H9 (cell line): ENCODE data around the gene DPCD. TPM values are rescaled to one million over a fixed set of nuclear protein-coding genes. Genes with fewer than 3 reads are reported as not detected.

Source experiments
- DNase-seq: peaks from one replicate; pipeline ENCODE4 v3.0.0-alpha.2; 2017
- H2AFZ ChIP-seq: one replicate; pipeline ENCODE4 v1.6.1; 2013; ENCODE audit warnings: mild to moderate bottlenecking, low read length, control low read depth, moderate library complexity
- H2AK5ac ChIP-seq: 2 replicates; pipeline ENCODE4 v1.6.1; 2013; ENCODE audit warnings: low read length, control low read depth, mixed read lengths; ENCODE audit not compliant: insufficient read length
- H2BK120ac ChIP-seq: one replicate; pipeline ENCODE4 v1.6.1; 2013; ENCODE audit warnings: low read depth, mild to moderate bottlenecking, low read length, control low read depth, inconsistent platforms; ENCODE audit not compliant: poor library complexity, severe bottlenecking
- H2BK12ac ChIP-seq: 2 replicates; pipeline ENCODE4 v1.6.1; 2013; ENCODE audit warnings: low read length, control low read depth, mixed read lengths, low read depth; ENCODE audit not compliant: insufficient read length
- H2BK15ac ChIP-seq: 2 replicates; pipeline ENCODE4 v1.6.1; 2013; ENCODE audit warnings: low read depth, low read length, control low read depth
- H2BK20ac ChIP-seq: one replicate; pipeline ENCODE4 v1.6.1; 2013; ENCODE audit warnings: low read depth, mild to moderate bottlenecking, low read length, control low read depth, inconsistent platforms; ENCODE audit not compliant: poor library complexity, severe bottlenecking
- H2BK5ac ChIP-seq: 2 replicates; pipeline ENCODE4 v1.6.1; 2013; ENCODE audit warnings: low read length, control low read depth, mixed read lengths; ENCODE audit not compliant: insufficient read length
- H3K14ac ChIP-seq: 2 replicates; pipeline ENCODE4 v1.6.1; 2013; ENCODE audit warnings: low read length, control low read depth; ENCODE audit not compliant: insufficient read depth
- H3K18ac ChIP-seq: 2 replicates; pipeline ENCODE4 v1.6.1; 2013; ENCODE audit warnings: low read depth, mild to moderate bottlenecking, mixed read lengths, low read length, control low read depth; ENCODE audit not compliant: insufficient read length
- H3K23ac ChIP-seq: 2 replicates; pipeline ENCODE4 v1.6.1; 2013; ENCODE audit warnings: low read length, control low read depth, mixed read lengths, low read depth; ENCODE audit not compliant: insufficient read length
- H3K23me2 ChIP-seq: 2 replicates; pipeline ENCODE4 v1.6.1; 2013; ENCODE audit warnings: low read depth, mild to moderate bottlenecking, mixed read lengths, low read length, control low read depth; ENCODE audit not compliant: insufficient read length, poor library complexity, severe bottlenecking
- H3K27ac ChIP-seq: 2 replicates; pipeline ENCODE4 v1.5.1; 2013; ENCODE audit warnings: low read length, control low read depth, mixed read lengths, low read depth; ENCODE audit not compliant: insufficient read length
- H3K27me3 ChIP-seq: 2 replicates; pipeline ENCODE4 v1.6.1; 2013; ENCODE audit warnings: low read length, control low read depth, inconsistent platforms; ENCODE audit not compliant: insufficient read depth
- H3K4ac ChIP-seq: 2 replicates; pipeline ENCODE4 v1.6.1; 2013; ENCODE audit warnings: low read depth, mild to moderate bottlenecking, control low read depth, inconsistent platforms, low read length, moderate library complexity
- H3K4me1 ChIP-seq: 2 replicates; pipeline ENCODE4 v1.6.1; 2013; ENCODE audit warnings: low read length, control low read depth, inconsistent platforms; ENCODE audit not compliant: insufficient read depth
- H3K4me2 ChIP-seq: 2 replicates; pipeline ENCODE4 v1.6.1; 2013; ENCODE audit warnings: low read length, control low read depth, mixed read lengths; ENCODE audit not compliant: insufficient read length, insufficient read depth
- H3K56ac ChIP-seq: 2 replicates; pipeline ENCODE4 v1.6.1; 2013; ENCODE audit warnings: low read depth, mild to moderate bottlenecking, mixed read lengths, low read length, control low read depth; ENCODE audit not compliant: insufficient read length
- H3K79me1 ChIP-seq: 2 replicates; pipeline ENCODE4 v1.6.1; 2013; ENCODE audit warnings: low read depth, mild to moderate bottlenecking, moderate library complexity, low read length, control low read depth, inconsistent platforms; ENCODE audit not compliant: insufficient read depth, poor library complexity, severe bottlenecking
- H3K79me2 ChIP-seq: 2 replicates; pipeline ENCODE4 v1.6.1; 2013; ENCODE audit warnings: low read length, control low read depth, inconsistent platforms; ENCODE audit not compliant: insufficient read depth
- H3K9ac ChIP-seq: 2 replicates; pipeline ENCODE4 v1.6.1; 2013; ENCODE audit warnings: low read length, control low read depth, mixed read lengths; ENCODE audit not compliant: insufficient read length; ENCODE audit errors: extremely low read depth
- H3K9me3 ChIP-seq: one replicate; pipeline ENCODE4 v1.6.1; 2013; ENCODE audit warnings: low read depth, low read length, inconsistent platforms; ENCODE audit not compliant: control insufficient read depth
- H3T11ph ChIP-seq: one replicate; pipeline ENCODE4 v1.6.1; 2013; ENCODE audit warnings: mild to moderate bottlenecking, low read length, control low read depth, inconsistent platforms
- H4K20me1 ChIP-seq: one replicate; pipeline ENCODE4 v1.6.1; 2013; ENCODE audit not compliant: control insufficient read depth, insufficient read length, insufficient read depth
- H4K5ac ChIP-seq: 2 replicates; pipeline ENCODE4 v1.6.1; 2013; ENCODE audit warnings: low read depth, mild to moderate bottlenecking, mixed read lengths, low read length, control low read depth; ENCODE audit not compliant: insufficient read length
- H4K8ac ChIP-seq: replicated peaks from 2 replicates; pipeline ENCODE4 v1.6.1; 2013; ENCODE audit warnings: low read length, control low read depth, mixed read lengths, low read depth; ENCODE audit not compliant: insufficient read length
- H4K91ac ChIP-seq: 2 replicates; pipeline ENCODE4 v1.6.1; 2013; ENCODE audit warnings: low read depth, mild to moderate bottlenecking, moderate library complexity, mixed read lengths, low read length, control low read depth; ENCODE audit not compliant: insufficient read length
- H3K27ac Mint-ChIP-seq, 3 experiments: 2 replicates in 2 of 3; 3 replicates in 1 of 3; pipeline ENCODE4 v1.8.0; 2020 to 2021; ENCODE audit warnings: mixed read lengths in 3 of 3, mild to moderate bottlenecking in 1 of 3, moderate library complexity in 1 of 3
- H3K27me3 Mint-ChIP-seq: 2 replicates; pipeline ENCODE4 v1.8.0; 2021; ENCODE audit warnings: low read depth, mild to moderate bottlenecking, moderate library complexity, mixed read lengths
- H3K36me3 Mint-ChIP-seq, 3 experiments: 2 replicates in 2 of 3; 3 replicates in 1 of 3; pipeline ENCODE4 v1.8.0; 2020 to 2021; ENCODE audit warnings: low read depth in 3 of 3, mixed read lengths in 3 of 3; ENCODE audit not compliant: insufficient read depth in 1 of 3
- H3K4me1 Mint-ChIP-seq, 2 experiments: 2 replicates each; pipeline ENCODE4 v1.8.0; 2020; ENCODE audit warnings: mixed read lengths in 2 of 2
- H3K4me3 Mint-ChIP-seq, 2 experiments: 2 replicates in 1 of 2; 3 replicates in 1 of 2; pipeline ENCODE4 v1.8.0; 2020 to 2021; ENCODE audit warnings: mild to moderate bottlenecking in 2 of 2, mixed read lengths in 2 of 2, moderate library complexity in 1 of 2
- H3K9me3 Mint-ChIP-seq, 2 experiments: 2 replicates in 1 of 2; 3 replicates in 1 of 2; pipeline ENCODE4 v1.8.0; 2020; ENCODE audit warnings: mild to moderate bottlenecking in 2 of 2, mixed read lengths in 2 of 2, moderate library complexity in 1 of 2
- CTCF ChIP-seq: fragments of 200-600 bp; sonication (generic); conservative IDR thresholded peaks from 3 replicates; pipeline ENCODE4 v1.8.0; 2021; ENCODE audit warnings: antibody characterized with exemption, mild to moderate bottlenecking
- WGBS: extraction: QIAGEN DNeasy Blood & Tissue Kit; methylation state at CpG from one replicate; pipeline ENCODE4 v1.1.7; 2013; ENCODE audit warnings: missing lambda C conversion rate, low lambda C conversion rate, mixed read lengths; ENCODE audit not compliant: insufficient read length; ENCODE audit errors: extremely low coverage; 5-methylcytosine and 5-hydroxymethylcytosine counted together
- total RNA-seq: library from RNA; stranded (reverse); gene quantifications from 2 replicates; pipeline ENCODE4 v1.2.1, GENCODE V29; 2021

The DPCD gene
- total RNA-seq, 1 experiment from 2014 or later: 21.8 TPM

- Histone ChIP-seq H2AFZ (no peak overlapping the region), H3K9ac (no peak overlapping the region), H3T11ph (no peak overlapping the region), H3K4ac (no peak overlapping the region), H3K4me1 (no peaks in the 10 kb centered on the region; the same call in 1 of the 2 replicates), H2BK120ac (no peak overlapping the region), H2BK20ac (no peak overlapping the region), H3K79me2 (no peaks in the 10 kb centered on the region), H3K18ac (no peak overlapping the region), H4K91ac (no peak overlapping the region), H3K9me3 (no peaks in the 10 kb centered on the region), H2BK5ac (no peak overlapping the region), H3K23me2 (no peaks in the 10 kb centered on the region), H3K14ac (no peak overlapping the region), H2BK12ac (no peak overlapping the region), H2BK15ac (no peak overlapping the region), H3K23ac (no peak overlapping the region), H3K56ac (no peak overlapping the region), H3K27me3 (no peaks in the 10 kb centered on the region), H3K79me1 (no peaks in the 10 kb centered on the region), H4K5ac (no peak overlapping the region), H4K8ac (no peak overlapping the region), H3K4me2 (no peak overlapping the region), H2AK5ac (no peak overlapping the region), H4K20me1 (no peaks in the 10 kb centered on the region), H3K27ac (no peak overlapping the region)
- H3K36me3 Mint-ChIP-seq: peaks cover 0 to 9% (median 3%) of the 10 kb centered on the region in 3 experiments; a peak in 2 of 7 replicates
- no peaks in the 10 kb centered on the region; the same call in 1 of the 2 replicates for H3K27me3 Mint-ChIP-seq
- peaks cover 39 to 56% of the 10 kb centered on the region in 2 experiments for H3K4me1 Mint-ChIP-seq
- DNase-seq: no peak
- H3K27ac Mint-ChIP-seq: peak overlapping the region; percentile 59 to 72 (median 65); a peak in 4 of 7 replicates
- no peaks in the 10 kb centered on the region for H3K9me3 Mint-ChIP-seq
- peak; percentile 61 for TF ChIP-seq CTCF
- WGBS: no CpG with 5 or more reads among the region's 8 CpGs
- no peak overlapping the region for H3K4me3 Mint-ChIP-seq
Measured at GRCh38 chr10:101617102-101617823, 29.1 kb downstream of the DPCD start.
